K562 (cell line): ENCODE measurements around the gene ISYNA1. TPM values are rescaled to one million over a fixed set of nuclear protein-coding genes. Genes with fewer than 3 reads are reported as not detected.
A peak's percentile ranks its signal among the peaks of the same experiment; 100 is the strongest.

Experiments used
- CBX5 ChIP-seq: IDR thresholded peaks from 2 replicates; pipeline ENCODE4 v1.6.1; 2014; ENCODE audit warnings: low read depth, borderline replicate concordance
- CREB3 ChIP-seq: fragments of 450-650 bp; conservative IDR thresholded peaks from 2 replicates; pipeline ENCODE4 v1.6.1; 2016; ENCODE audit warnings: missing genetic modification characterization, low read depth, mild to moderate bottlenecking, missing compliant biosample characterization, moderate library complexity
- E4F1 ChIP-seq: fragments of 250-450 bp; sonication (Bioruptor Pico); IDR thresholded peaks from 2 replicates; pipeline ENCODE4 v1.5.0; 2021; ENCODE audit warnings: mild to moderate bottlenecking, borderline replicate concordance
- ELF4 ChIP-seq: fragments of 450-650 bp; formaldehyde crosslinking; IDR thresholded peaks from 2 replicates; pipeline ENCODE4 v1.4.0; 2022; ENCODE audit warnings: missing genetic modification characterization
- FOXA1 ChIP-seq: fragments of 450-650 bp; IDR thresholded peaks from 2 replicates; pipeline ENCODE4 v1.6.1; 2016; ENCODE audit warnings: mild to moderate bottlenecking, borderline replicate concordance
- FOXO4 ChIP-seq: fragments of 450-650 bp; formaldehyde crosslinking; IDR thresholded peaks from 2 replicates; pipeline ENCODE4 v1.4.0; 2020; ENCODE audit warnings: mild to moderate bottlenecking, moderate library complexity
- KAT2B ChIP-seq: IDR thresholded peaks from one replicate; pipeline ENCODE4 v1.6.1; 2012; ENCODE audit warnings: low read depth, mild to moderate bottlenecking, control low read depth, inconsistent platforms, low read length, moderate library complexity
- MTA3 ChIP-seq: fragments of 450-650 bp; formaldehyde crosslinking; IDR thresholded peaks from 2 replicates; pipeline ENCODE4 v1.6.1; 2017; ENCODE audit warnings: mild to moderate bottlenecking, borderline replicate concordance
- SAFB ChIP-seq: fragments of 200-400 bp; formaldehyde crosslinking; IDR thresholded peaks from 2 replicates; pipeline ENCODE4 v1.6.1; 2017; ENCODE audit warnings: low read depth, low read length, borderline replicate concordance
- STAT6 ChIP-seq: sonication (generic); formaldehyde crosslinking; IDR thresholded peaks from 2 replicates; pipeline ENCODE4 v1.8.1; 2023; ENCODE audit warnings: mild to moderate bottlenecking, missing genetic modification reagents
- TARDBP ChIP-seq: fragments of 450-650 bp; IDR thresholded peaks from 2 replicates; pipeline ENCODE4 v1.6.1; 2016
- TCF7 ChIP-seq: sonication (generic); IDR thresholded peaks from 2 replicates; pipeline ENCODE4 v1.6.1; 2016; ENCODE audit warnings: antibody characterized with exemption, borderline replicate concordance
- ZNF23 ChIP-seq: fragments of 250-450 bp; sonication (Bioruptor Pico); IDR thresholded peaks from 2 replicates; pipeline ENCODE4 v1.4.0; 2020; ENCODE audit warnings: mild to moderate bottlenecking
- ZNF253 ChIP-seq: fragments of 250-450 bp; sonication (Bioruptor Pico); conservative IDR thresholded peaks from 2 replicates; pipeline ENCODE4 v1.6.1; 2021; ENCODE audit warnings: mild to moderate bottlenecking
- ZNF277 ChIP-seq: fragments of 250-450 bp; sonication (Bioruptor Pico); IDR thresholded peaks from 2 replicates; pipeline ENCODE4 v1.8.0; 2022; ENCODE audit warnings: inconsistent platforms, mild to moderate bottlenecking, moderate library complexity, borderline replicate concordance
- ZNF436 ChIP-seq: fragments of 250-450, 450-650 bp; sonication (Bioruptor Pico); formaldehyde crosslinking; IDR thresholded peaks from 2 replicates; pipeline ENCODE4 v1.7.0; 2020; ENCODE audit warnings: mild to moderate bottlenecking
- polyA plus RNA-seq, 8 experiments: library from polyadenylated mRNA; depleted of rRNA in 4 of 8; stranded (reverse) in 5 of 8; unstranded in 3 of 8; fragments of >200 nt; fragmentation: Nextera tagmentation in 2 of 8; fragmentation: Illumina TruSeq in 1 of 8; extraction: Ambion mirVana in 2 of 8; extraction: Trizol in 1 of 8; gene quantifications; 2 replicates each; pipeline versions ENCODE4 v1.2.1 to v1.2.3, GENCODE V29; 2011 to 2014; ENCODE audit warnings: inconsistent platforms in 1 of 8, missing spikeins in 1 of 8
- total RNA-seq, 7 experiments: library from RNA; depleted of rRNA in 6 of 7; stranded (reverse); fragments of >200 nt in 6 of 7; fragmentation: Illumina TruSeq in 2 of 7; extraction: Trizol in 2 of 7; gene quantifications; 2 replicates each; pipeline versions ENCODE4 v1.2.1 to v1.2.3, GENCODE V29; 2011 to 2021; ENCODE audit warnings: low replicate concordance in 1 of 7

ISYNA1 gene
- total and polyA plus RNA-seq, 9 of the 15 experiments (the other 6 are each of a cell fraction or from before 2014, with no cell fraction given) = 21.8 to 460 (median 93.2) TPM

- TF ChIP-seq STAT6 (peak; percentile 74; the same call in 1 of the 2 replicates), ZNF23 (CRISPR knock-in tag) (no peak), FOXA1 (no peak), KAT2B (no peak), FOXO4 (no peak), E4F1 (no peak), CREB3 (tag) (no peak), ZNF277 (CRISPR knock-in tag) (no peak), ELF4 (no peak), CBX5 (peak; percentile 77), SAFB (no peak), ZNF436 (CRISPR knock-in tag) (0 out of 2 replicates have a peak, but pooled peaks have one; percentile 33), ZNF253 (CRISPR knock-in tag) (no peak), TCF7 (peak; percentile 75; the same call in 1 of the 2 replicates), TARDBP (no peak), MTA3 (peak; percentile 98)
Measured at GRCh38 chr19:18385675-18386542, 52.0 kb downstream of the ISYNA1 start, which contains the start of gene GDF15 (continued).
